Measurements from ENCODE around the gene LAMTOR1. TPM values are rescaled to one million over a fixed set of nuclear protein-coding genes. Genes with fewer than 3 reads are reported as not detected.

LAMTOR1 gene
- total and polyA plus RNA-seq, 4 donors = 51.2 to 231 (median 111) TPM

DNA sequence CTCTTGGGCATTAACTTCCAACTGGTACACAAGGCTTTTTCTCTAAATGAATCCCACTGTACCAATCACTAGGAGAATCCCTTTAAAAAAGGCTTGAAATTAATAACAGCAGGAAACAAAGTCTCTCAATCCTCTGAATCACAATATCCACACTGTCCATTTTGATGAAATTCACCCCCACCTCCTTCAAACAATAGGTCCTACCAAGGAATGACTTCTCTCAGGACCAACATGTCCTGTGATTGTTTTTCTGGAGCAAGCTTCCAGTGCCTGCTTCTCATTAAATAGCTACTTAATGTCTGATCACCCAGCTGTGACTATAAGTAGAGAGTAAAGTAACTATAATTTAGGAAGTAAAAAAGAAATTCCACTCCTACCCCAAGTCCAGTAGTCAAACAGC is 35.8 kb downstream of the LAMTOR1 start:
- peaks cover 10 to 24% (median 21%) of the 10 kb centered on the region in 5 donors for H3K4me1 ChIP-seq (ENCODE audit: control insufficient read depth in 5 of 5, insufficient read depth in 5 of 5, low read length in 5 of 5)
- TF ChIP-seq, protein P1, sequence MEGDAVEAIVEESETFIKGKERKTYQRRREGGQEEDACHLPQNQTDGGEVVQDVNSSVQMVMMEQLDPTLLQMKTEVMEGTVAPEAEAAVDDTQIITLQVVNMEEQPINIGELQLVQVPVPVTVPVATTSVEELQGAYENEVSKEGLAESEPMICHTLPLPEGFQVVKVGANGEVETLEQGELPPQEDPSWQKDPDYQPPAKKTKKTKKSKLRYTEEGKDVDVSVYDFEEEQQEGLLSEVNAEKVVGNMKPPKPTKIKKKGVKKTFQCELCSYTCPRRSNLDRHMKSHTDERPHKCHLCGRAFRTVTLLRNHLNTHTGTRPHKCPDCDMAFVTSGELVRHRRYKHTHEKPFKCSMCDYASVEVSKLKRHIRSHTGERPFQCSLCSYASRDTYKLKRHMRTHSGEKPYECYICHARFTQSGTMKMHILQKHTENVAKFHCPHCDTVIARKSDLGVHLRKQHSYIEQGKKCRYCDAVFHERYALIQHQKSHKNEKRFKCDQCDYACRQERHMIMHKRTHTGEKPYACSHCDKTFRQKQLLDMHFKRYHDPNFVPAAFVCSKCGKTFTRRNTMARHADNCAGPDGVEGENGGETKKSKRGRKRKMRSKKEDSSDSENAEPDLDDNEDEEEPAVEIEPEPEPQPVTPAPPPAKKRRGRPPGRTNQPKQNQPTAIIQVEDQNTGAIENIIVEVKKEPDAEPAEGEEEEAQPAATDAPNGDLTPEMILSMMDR (IDR thresholded peaks at IDR 0.05; ENCODE audit: control extremely low read depth, extremely low read depth) = no peak
- H3K9ac ChIP-seq (ENCODE audit: insufficient read depth in 1 of 2, low read length in 2 of 2) = no peak overlapping the region
- no peak overlapping the region for H3K4me3 ChIP-seq
- no peaks in the 10 kb centered on the region for H3K27me3 ChIP-seq (ENCODE audit: control insufficient read depth in 3 of 3, insufficient read depth in 3 of 3, low read length in 2 of 3)
- no peak for ATAC-seq (ENCODE audit: insufficient read depth, low FRiP score)
- H3K27ac ChIP-seq (ENCODE audit: low read depth in 1 of 2, low read length in 1 of 2) = peak overlapping the region in 1 of 2 donors; percentile 41
- peaks cover 0 to 3% (median 2%) of the 10 kb centered on the region in 4 donors for H3K36me3 ChIP-seq (ENCODE audit: control insufficient read depth in 4 of 4, insufficient read depth in 4 of 4, low read length in 4 of 4)
- DNase-seq = no peak
- no peaks in the 10 kb centered on the region for H3K9me3 ChIP-seq (ENCODE audit: control insufficient read depth in 4 of 4, insufficient read depth in 3 of 4, low read length in 3 of 4)

DNA sequence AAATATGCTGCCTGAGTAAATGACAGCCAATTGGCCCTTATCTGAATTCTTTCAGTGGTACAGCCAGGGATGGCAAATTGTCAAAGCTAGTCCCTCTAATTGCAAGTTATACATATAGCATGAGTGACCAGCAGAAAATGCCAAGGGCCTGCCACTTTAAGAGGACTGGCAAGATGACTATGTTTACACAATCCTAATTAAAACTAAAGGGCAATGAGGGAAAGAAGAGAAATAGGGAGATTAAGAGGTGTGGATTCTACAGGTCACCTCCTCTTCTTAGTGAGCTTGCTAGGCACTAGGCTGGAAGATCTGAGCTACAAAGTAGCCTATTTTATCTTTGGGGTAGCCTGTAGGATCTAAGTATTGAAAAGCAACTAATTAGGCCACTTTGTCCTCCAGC is 36.2 kb downstream of the LAMTOR1 start:
- no peaks in the 10 kb centered on the region for H3K27me3 ChIP-seq (ENCODE audit: control insufficient read depth in 3 of 3, insufficient read depth in 3 of 3, low read length in 2 of 3)
- H3K4me1 ChIP-seq (ENCODE audit: control insufficient read depth in 5 of 5, insufficient read depth in 5 of 5, low read length in 5 of 5) = peaks cover 8 to 22% (median 17%) of the 10 kb centered on the region in 5 donors
- H3K9me3 ChIP-seq (ENCODE audit: control insufficient read depth in 4 of 4, insufficient read depth in 3 of 4, low read length in 3 of 4) = no peaks in the 10 kb centered on the region
- DNase-seq (no peak), ATAC-seq (ENCODE audit: insufficient read depth, low FRiP score) (no peak)
- peaks cover 0 to 4% (median 2%) of the 10 kb centered on the region in 4 donors for H3K36me3 ChIP-seq (ENCODE audit: control insufficient read depth in 4 of 4, insufficient read depth in 4 of 4, low read length in 4 of 4)
- no peak overlapping the region for H3K4me3 ChIP-seq
- no peak overlapping the region for H3K9ac ChIP-seq (ENCODE audit: insufficient read depth in 1 of 2, low read length in 2 of 2)
- H3K27ac ChIP-seq (ENCODE audit: low read depth in 1 of 2, low read length in 1 of 2) = peak overlapping the region; percentile 41 to 47
- TF ChIP-seq, protein P1 (IDR thresholded peaks at IDR 0.05; ENCODE audit: control extremely low read depth, extremely low read depth) = no peak

DNA sequence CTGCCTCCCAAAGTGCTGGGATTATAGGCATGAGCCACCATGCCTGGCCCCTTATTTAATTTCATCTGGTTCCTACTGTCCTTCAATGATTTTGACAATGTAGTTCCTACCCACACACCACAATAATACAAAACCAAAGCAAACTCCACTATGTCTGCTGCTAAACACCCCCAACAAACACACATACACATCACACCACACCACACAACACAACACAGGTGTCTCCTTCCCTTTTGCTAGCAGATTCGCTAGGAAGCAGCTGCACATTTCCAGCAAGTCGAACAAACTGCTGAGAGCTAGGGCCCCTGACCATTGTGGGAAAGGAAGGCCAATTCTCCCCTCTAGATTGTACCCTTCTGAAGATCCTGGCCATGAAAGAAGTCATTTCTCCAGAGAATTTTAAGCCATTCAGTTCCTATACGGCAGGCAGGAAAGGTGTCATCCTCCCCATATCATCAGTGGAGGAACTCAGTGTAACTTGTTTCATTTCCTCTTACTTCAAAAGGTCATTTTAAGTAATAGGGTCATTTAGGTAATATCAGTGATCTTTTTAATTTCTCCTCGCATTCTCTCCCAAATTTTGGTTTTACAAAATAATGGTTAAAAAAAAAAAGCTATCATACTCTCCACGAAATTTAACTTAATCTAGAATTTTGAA is 41.2 kb downstream of the LAMTOR1 start:
- no peaks in the 10 kb centered on the region for H3K9me3 ChIP-seq (ENCODE audit: control insufficient read depth in 4 of 4, insufficient read depth in 3 of 4, low read length in 3 of 4)
- peaks cover 0 to 6% (median under 1%) of the 10 kb centered on the region in 4 donors for H3K36me3 ChIP-seq (ENCODE audit: control insufficient read depth in 4 of 4, insufficient read depth in 4 of 4, low read length in 4 of 4)
- H3K4me3 ChIP-seq = no peak overlapping the region
- peak overlapping the region in 1 of 2 donors; percentile 22 for H3K27ac ChIP-seq (ENCODE audit: low read depth in 1 of 2, low read length in 1 of 2)
- H3K9ac ChIP-seq (ENCODE audit: insufficient read depth in 1 of 2, low read length in 2 of 2) = no peak overlapping the region
- no peaks in the 10 kb centered on the region for H3K27me3 ChIP-seq (ENCODE audit: control insufficient read depth in 3 of 3, insufficient read depth in 3 of 3, low read length in 2 of 3)
- DNase-seq (no peak), ATAC-seq (ENCODE audit: insufficient read depth, low FRiP score) (no peak)
- peaks cover 0 to 7% (median 3%) of the 10 kb centered on the region in 5 donors for H3K4me1 ChIP-seq (ENCODE audit: control insufficient read depth in 5 of 5, insufficient read depth in 5 of 5, low read length in 5 of 5)
- 65 to 84% methylated on average over 5 of the region's 5 CpGs for WGBS, 2 donors
- TF ChIP-seq, protein P1 (IDR thresholded peaks at IDR 0.05; ENCODE audit: control extremely low read depth, extremely low read depth) = no peak
